GM18507 (cell line): ENCODE results near the gene ZNRD2.
A peak's percentile ranks its signal among the peaks of the same experiment; 100 is the strongest.

Source experiments
- DNase-seq: peaks from one replicate; pipeline ENCODE4 v3.0.0; 2011; ENCODE audit warnings: low read depth; ENCODE audit not compliant: insufficient read length; ENCODE audit errors: extremely low spot score
- FAIRE-seq: peaks from 2 replicates; lab custom pipeline; 2011; peaks lifted over from hg19 to GRCh38; lab: Jason Lieb, UNC

Gene ZNRD2

DNA sequence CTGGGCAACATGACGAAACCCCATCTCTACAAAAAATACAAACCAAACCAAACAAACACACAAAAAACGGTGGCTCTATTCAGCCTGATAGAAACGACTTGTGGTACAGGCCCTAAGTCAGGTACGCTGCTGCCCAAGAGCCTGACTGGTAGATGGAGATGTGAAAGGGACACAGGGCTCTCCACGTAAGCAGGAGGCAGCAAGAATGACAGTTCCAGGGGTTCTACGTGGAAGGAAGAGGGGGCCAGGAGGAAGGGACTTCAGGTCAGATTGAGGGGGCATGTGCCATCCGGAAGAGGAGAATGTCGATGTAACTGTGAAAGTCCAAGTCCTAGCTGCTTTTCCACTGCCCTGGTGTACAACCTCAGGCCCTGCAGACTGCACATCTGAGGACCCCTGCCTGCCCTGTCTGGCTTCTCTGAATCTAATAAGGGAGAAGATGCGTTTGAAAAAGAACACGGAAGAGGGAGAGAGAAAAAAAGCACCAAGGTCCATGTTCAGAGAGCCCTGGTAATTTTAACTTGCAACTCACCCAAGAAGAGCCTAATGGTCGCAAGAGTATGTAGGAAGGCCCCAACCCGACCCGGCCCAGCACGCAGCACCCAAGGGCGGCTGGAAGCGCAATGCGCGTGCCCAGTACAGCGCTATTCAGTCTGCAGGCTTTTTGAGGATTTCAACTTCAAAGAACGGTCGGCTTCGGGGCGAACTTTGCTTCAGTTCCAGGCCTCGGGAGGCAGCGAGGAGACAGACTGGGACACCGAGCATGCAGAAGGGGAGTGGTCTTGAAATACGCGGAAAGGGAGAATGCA lies 909 bp upstream of the ZNRD2 start:
- no peak for FAIRE-seq
- no peak for DNase-seq

DNA sequence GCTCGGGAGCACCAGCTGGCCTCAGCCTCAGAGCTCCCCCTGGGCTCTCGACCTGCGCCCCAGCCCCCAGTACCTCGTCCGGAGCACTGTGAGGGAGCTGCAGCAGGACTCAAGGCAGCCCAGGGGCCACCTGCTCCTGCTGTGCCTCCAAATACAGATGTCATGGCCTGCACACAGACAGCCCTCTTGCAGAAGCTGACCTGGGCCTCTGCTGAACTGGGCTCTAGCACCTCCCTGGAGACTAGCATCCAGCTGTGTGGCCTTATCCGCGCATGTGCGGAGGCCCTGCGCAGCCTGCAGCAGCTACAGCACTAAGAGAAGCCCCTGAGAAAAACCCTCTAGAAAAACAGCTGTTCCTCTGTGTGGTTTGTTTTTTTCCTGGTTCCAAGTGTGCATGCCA lies 1.1 kb downstream of the ZNRD2 start:
- FAIRE-seq: no peak

DNA sequence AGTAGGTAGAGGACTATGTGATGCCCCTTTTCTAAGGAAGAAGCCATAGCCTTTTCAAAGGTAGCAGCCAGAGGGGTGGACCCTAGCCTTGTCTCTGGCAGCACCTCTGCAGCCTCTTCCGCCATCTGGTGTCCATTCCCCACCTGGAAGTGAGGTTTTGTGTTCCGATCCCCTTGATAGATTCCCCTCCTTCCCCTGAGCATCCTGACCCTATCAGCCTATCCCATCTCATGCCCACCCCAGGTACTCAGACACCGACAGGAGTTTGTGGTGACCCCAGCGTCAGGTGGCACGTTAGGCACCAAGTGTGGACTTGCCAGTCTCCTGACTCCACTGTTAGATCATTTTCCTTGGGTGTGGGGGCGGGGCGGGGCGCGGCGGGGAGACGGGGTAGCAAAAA lies 1.7 kb downstream of the ZNRD2 start:
- FAIRE-seq: no peak
- no peak for DNase-seq

More for the DNA sequence above, 1.1 kb downstream of the ZNRD2 start:
- DNase-seq: no peak

DNA sequence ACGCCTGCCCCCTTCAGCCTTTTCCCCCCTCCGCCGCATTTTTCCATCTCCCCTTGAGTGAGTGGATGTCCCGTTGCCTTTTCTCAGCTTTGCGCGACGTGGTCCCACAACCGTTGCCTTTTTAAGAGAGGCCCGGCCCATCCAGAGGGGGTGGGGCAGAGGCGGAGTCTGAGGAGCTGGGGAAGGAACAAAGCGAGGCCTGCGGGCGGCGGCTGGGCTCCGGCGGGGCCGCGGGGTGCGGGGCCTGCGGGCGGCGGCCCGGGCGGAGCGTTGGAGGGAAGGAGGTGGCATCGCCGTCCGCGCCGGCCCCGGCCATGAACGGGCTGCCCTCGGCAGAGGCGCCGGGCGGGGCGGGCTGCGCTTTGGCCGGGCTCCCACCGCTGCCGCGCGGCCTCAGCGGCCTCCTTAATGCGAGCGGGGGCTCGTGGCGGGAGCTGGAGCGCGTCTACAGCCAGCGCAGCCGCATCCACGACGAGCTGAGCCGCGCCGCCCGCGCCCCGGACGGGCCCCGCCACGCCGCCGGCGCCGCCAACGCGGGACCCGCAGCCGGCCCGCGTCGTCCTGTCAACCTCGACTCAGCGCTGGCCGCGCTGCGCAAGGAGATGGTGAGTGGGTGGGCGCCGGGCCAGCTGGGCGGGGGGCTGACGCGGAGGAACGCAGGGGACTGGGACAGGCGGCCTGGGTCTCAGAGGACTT lies 2.2 kb downstream of the ZNRD2 start, which contains the start of gene FAM89B:
FAM89B (plus strand) TSS at position 183 of the 696 bp plus-strand sequence; CDS start at position 315, 132 bp downstream.
- FAIRE-seq: no peak
- DNase-seq: no peak

DNA sequence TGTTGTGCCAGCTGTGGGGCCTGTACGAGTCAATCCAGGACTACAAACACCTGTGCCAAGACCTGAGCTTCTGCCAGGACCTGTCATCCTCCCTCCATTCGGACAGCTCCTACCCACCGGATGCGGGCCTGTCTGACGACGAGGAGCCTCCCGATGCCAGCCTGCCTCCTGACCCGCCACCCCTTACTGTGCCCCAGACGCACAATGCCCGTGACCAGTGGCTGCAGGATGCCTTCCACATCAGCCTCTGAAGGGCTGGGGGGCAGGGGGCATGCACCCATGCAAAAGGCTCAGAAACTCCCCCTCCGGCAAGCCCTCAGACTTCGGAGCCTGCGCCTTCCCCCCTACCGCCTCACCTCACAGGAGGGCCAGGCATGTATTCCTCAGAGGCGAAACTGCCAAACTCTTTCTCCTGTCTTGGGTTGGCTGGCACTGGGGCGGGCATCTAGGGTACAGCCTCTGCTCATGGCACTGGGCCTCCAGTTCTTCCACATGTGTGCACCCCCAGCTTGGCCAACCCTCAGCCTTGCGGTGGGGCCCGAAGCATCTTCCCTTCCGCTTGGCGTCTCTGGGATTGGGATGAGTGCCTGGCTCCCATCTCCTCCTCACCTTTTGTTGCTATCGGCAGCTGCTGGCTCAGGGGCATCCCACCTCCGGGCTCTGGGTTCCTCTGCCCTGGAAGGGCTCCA lies 3.3 kb downstream of the ZNRD2 start:
- FAIRE-seq (no peak), DNase-seq (no peak)

DNA sequence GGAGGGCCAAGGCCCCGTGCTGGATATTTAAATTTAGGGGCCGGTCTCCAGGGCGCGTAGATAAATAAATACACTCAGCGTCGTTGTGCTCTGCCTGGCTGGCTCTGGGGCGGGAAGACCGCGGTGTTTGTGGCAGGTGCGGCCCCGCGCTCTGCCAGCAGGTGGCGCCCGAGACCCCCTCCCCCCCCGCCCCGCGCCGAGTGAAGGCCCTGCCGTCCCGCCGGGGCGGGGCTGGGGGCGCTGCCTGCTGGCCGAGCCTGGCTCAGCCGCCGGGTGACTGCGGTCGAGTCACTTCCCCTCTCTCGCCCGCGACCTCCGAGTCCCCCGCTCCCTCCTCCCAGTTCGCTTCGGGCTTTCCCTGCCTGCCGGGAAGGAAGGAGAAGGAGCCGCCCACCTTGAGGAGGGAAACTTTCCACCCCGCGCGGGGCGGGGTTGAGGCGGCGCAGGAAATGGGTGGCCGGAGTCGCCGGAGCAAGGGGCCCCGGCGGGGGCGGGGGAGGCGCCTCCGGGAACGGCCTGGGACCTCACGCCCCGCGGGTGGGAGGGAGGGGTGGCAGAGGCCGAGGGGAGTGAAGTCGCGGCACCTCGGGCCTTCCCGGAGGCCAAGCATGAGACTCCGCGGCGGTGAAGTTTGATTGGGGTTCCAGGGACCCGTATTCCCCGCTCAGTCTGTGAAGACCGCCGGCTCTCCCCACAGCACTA lies 4.0 kb downstream of the ZNRD2 start:
- DNase-seq (peak; percentile 85), FAIRE-seq (peak; percentile 92)

DNA sequence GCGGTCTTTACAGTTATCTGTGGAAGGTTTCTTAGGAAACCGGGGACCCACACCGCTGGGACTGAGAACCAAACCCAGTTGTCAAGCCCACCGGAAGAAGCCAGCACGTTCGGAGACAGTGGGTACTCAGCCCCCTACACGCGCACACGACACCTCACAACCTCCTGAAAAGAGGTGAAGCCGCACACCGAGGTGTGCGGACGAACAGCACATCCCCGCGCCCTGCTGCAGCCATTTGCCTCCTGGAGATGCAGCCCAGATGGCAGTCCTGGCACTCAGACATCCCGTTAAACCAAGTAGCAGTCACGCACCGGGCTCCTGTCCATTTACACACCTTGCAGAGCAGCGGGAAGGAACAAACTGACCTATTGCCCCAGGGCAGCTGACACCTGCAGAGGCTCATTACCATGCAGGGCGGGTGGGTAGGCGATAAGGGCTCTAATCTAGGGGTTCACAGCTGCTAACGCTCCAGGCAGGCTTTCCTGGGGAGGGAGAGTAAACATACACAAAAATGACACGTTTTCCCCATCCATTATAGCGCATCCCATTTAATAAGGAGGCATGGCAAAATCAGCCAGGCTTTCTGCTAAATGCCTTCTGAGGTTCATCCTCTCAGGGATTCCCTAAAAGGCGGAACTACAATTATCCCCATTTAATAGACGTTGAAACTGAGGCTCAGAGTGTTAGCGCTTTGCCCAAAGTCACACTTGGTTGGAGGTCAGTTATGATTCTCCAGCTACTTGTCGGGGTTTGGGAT lies 4.7 kb downstream of the ZNRD2 start:
- DNase-seq: no peak
- FAIRE-seq: peak; percentile 45

DNA sequence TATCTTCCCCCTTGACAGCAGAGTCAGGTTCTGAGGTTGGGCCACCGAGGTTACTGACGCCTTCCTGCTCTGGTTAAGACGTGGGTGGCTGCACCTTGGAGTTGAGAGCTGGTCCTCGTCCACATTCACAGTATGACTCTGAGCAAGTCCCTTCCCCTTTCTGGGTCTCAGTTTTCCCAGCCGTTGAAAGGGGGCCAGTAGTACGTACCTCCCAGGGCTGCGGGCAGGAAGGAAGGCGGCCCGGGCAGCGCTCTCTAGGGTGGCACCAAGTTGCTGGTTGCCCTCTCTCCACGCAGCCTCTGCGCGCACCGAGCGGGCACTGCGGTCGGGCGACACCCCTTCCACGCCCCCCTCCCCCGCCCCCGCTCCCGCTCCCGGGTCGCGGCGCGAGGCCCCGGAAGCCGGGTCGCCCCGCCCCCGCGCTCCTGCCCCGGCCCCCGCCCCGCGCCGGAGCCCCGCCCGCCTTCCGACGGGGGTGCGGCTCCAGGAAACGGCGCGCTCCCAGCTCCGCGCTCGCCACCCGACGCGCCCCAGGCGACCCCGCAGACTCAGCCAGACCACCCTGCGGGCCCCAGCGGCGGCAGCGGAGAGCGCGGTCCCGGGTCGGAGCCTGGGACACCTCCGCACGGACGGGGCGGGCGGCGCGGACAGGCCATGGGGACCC lies 5.4 kb downstream of the ZNRD2 start, which contains the start of gene EHBP1L1:
EHBP1L1 (plus strand) TSS at position 486 of the 664 bp plus-strand sequence. CDS start 250 bp downstream, outside the sequence.
- FAIRE-seq (peak; percentile 91), DNase-seq (peak; percentile 71)

DNA sequence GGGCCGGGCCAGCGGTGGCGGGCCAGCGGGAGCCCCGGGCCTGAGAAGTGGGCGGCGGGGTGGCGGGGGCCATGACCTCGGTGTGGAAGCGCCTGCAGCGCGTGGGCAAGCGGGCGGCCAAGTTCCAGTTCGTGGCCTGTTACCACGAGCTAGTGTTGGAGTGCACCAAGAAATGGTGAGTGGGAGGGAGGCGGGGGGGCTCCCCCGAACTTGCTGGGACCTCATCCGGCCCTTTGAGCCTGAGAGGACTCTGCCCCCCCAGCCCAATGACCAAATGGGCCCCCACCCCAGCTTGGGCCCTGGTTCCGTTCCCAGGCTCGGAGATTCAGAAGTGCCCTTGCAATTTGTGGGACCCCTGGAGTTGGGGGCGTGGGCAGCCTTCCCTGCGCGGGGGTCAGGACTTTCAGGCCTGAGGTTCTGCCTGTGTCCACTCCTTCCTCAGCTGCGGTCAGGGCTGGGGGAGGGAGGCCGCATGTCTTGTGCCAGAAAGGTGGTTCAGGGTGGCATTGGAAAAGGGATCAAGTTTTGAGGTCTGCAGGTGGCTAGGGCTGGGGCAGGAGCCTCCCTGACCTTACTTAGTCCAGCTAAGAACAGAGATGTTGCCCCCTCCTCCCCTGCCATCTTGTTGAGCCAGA lies 6.1 kb downstream of the ZNRD2 start:
- no peak for DNase-seq
- no peak for FAIRE-seq

DNA sequence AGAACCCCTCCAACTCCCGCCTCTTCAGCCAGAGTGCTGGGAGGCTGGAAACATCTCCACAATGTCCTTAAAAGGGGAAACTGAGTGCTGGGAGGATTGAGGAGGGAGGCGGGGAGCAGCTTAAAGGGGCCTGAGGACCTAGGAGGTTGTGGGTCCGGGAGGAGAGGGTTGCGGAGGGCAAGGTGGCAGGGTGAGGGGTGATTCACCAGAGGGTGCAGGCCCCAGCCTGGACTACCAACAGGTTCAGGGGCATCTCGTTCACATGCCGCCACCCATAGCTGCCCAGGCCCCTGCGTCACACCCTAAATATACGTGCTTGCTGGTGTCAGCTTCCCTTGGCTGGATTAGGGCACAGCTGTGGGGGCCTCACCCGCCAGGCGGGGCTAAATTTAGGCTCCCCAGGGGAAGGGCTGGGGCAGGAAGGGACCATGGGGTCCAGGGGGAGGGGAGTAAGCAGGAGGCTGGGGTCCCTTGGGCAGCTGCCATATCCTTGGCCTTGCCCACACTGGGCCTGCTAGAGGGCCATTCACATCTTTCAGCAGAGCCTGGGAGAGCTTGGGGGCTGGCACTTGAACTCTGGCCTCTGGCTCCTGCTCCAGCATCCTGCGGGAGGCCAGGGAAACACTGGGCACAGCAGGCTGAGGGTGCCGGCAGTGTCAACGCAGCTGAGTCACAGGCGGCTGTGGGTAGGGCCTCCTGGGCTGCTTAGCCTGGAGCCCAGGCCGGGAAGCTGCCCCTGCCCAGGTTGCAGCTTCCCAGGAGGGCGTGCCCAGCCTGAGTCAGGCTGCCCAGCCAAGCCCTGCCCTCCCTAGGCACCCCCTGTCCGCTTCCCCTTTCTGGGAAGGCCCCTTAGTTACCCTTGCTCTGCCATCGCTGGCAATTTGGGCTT lies 6.8 kb downstream of the ZNRD2 start:
- FAIRE-seq (peak; percentile 68), DNase-seq (no peak)

DNA sequence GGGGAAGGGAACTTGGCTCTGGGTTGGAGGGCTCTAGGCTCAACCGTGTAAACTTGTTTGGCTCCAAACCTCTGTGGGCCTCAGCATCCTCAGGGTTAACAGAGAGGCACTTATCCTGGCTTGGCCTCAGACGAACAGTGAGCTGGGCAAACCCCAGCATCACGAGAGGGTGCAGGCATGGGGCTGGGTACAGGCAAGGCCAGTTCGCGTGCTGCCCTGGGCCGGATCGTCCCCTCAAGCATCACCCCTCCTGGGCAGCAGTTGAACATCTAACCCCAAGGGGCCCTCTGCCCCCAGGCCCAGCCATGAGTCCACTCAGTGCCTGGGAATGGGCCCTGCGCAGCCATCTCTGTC lies 7.5 kb downstream of the ZNRD2 start:
- FAIRE-seq: no peak
- no peak for DNase-seq

DNA sequence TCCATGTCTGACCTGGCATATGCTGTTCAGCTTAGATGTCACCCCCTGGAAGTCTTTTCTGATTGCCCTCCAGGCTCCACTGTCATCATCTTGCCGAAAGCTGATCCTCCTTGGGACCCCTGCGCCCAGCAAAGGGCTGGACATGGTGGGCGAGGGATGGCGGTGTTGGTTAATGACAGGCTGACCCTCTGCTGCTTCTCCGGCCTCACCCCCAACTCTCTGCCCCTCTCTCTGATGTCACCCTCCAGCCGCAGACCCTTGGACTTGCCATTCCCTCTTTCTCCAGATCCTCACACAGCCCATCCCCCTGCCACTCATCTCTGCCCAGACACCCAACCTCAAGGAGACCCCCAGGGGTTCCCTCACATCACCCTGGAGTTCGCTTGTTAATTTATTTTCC lies 7.9 kb downstream of the ZNRD2 start:
- DNase-seq: no peak
- FAIRE-seq: no peak

DNA sequence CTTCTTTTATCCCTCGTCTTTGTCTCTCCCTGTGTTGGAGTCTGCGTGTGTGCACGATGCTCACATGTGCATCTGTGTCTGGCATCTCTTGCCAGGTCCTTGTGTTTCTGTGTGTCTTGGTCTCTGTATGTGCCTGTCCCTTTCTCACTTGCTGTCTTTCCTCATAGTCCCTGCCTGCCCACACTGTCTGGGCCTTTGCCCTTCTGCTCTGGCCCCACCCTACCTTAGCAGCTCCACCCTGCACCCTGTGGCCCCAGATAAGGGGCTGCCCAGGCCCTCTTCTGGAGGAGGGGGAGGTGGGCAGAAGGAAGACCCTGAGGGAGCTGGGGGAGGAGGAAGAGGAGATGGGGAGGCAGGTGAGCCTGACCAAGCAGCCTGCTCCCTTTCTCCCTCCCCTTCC lies 8.4 kb downstream of the ZNRD2 start:
- no peak for DNase-seq
- no peak for FAIRE-seq

DNA sequence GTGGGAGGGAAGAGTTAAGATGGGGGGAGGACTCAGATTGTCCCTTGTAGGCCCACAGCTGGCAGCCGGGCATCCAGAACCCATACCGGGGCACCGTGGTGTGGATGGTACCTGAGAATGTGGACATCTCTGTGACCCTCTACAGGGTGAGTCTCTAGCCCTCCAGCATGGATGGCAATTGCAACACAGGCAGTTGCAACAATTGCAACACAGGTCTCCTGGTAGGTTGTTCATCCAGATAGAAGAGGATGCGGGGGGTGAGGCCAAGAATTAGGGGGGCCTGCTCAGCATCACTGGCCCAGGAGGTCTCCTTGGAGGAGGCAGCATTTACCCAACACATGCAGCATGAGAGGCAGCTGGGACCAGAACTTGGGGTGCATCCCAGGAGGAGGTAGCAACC lies 9.0 kb downstream of the ZNRD2 start:
- FAIRE-seq: no peak
- no peak for DNase-seq

DNA sequence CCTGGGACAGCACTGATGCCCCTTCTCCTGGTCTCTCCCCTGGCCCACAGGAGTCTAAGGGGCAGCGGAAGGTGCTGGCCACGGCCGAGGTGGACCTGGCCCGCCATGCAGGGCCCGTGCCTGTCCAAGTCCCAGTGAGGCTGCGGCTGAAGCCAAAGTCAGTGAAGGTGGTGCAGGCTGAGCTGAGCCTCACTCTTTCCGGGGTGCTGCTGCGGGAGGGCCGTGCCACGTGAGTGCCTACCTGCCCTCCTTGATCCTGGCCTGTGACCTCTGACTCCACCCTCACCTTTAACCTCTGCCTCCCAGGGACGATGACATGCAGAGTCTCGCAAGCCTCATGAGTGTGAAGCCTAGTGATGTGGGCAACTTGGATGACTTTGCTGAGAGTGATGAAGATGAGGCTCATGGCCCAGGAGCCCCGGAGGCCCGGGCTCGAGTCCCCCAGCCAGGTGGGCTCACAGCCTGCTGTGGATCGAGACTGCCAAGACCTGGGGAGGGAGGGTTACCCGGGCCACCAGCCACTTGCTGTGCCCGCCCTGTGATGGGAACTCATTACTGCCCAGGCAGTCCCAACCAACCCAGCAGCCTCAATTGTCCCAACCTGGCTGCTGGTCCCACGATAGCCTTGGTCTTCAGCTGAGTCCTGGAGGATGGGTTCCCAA lies 9.9 kb downstream of the ZNRD2 start:
- no peak for FAIRE-seq
- DNase-seq: no peak

DNA sequence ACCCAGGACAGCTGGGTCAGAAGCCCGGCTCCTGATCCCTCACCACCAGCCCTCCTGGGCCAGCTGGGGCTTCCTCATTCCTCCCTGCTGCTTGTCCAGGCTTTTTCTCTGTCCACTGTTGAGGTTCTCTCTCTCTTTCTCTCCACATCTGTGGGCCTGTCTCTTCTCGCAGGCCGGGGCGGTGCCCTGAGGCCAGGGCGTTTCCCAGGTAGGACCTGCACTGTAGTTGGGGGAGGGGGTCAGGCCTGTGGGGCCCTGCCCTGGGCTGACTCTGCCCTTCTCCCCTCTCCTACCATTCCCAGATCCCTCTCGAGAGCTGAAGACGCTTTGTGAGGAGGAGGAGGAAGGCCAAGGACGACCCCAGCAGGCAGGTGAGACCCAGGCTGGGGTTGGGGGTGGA lies 10.5 kb downstream of the ZNRD2 start:
- DNase-seq (no peak), FAIRE-seq (no peak)

DNA sequence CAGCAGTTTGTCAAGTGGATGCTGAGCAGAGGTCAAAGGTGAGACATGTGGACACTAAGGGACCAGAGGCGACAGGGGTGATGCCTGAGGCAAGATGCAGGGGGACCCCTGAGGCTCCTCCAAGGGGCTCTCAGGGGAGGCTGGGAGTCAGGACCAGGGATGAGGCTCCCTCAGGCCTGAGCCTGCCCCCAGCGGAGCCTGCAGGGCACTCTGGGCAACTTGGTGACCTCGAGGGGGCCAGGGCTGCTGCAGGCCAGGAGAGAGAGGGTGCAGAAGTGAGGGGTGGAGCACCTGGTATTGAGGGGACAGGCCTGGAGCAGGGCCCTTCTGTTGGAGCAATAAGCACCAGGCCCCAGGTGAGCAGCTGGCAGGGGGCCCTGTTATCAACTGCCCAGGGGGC lies 11.7 kb downstream of the ZNRD2 start:
- FAIRE-seq: no peak
- no peak for DNase-seq
